ENCODE data around the gene GRM4.
A peak's percentile ranks its signal among the peaks of the same experiment; 100 is the strongest.

GRM4 gene

GRCh38 chr6:34157851-34158250 is 12.0 kb upstream of the GRM4 start:
- in situ Hi-C loops (cut with HindIII; ENCODE audit: low sequenced_read_pairs): no loop called here
- no peak overlapping the region for H3K4me3 ChIP-seq (ENCODE audit: low read depth, low read length)
- no peak for TF ChIP-seq CTCF (IDR thresholded peaks at IDR 0.05; ENCODE audit: low read depth, low read length, missing control alignments)
- DNase-seq (ENCODE audit: low read depth): no peak

GRCh38 chr6:34157236-34157830 is 11.4 kb upstream of the GRM4 start:
- DNase-seq (ENCODE audit: low read depth): no peak
- H3K4me3 ChIP-seq (ENCODE audit: low read depth, low read length): no peak overlapping the region
- no peak for TF ChIP-seq CTCF (IDR thresholded peaks at IDR 0.05; ENCODE audit: low read depth, low read length, missing control alignments)
- in situ Hi-C loops (cut with HindIII; ENCODE audit: low sequenced_read_pairs): no loop called here

- TF ChIP-seq CTCF (IDR thresholded peaks at IDR 0.05; ENCODE audit: low read depth, low read length, missing control alignments): no peak
- in situ Hi-C loops (cut with HindIII; ENCODE audit: low sequenced_read_pairs): no loop called here
- no peak overlapping the region for H3K4me3 ChIP-seq (ENCODE audit: low read depth, low read length)
- DNase-seq (ENCODE audit: low read depth): no peak
Measured at GRCh38 chr6:34155471-34156300, 9.8 kb upstream of the GRM4 start.

GRCh38 chr6:34154668-34155447 is 9.0 kb upstream of the GRM4 start:
- DNase-seq (ENCODE audit: low read depth): no peak
- peak overlapping the region; percentile 18 for H3K4me3 ChIP-seq (ENCODE audit: low read depth, low read length)
- peak; percentile 97 for TF ChIP-seq CTCF (IDR thresholded peaks at IDR 0.05; ENCODE audit: low read depth, low read length, missing control alignments)
- in situ Hi-C loops (cut with HindIII; ENCODE audit: low sequenced_read_pairs): no loop called here

- in situ Hi-C loops (cut with HindIII; ENCODE audit: low sequenced_read_pairs): no loop called here
- no peak for DNase-seq (ENCODE audit: low read depth)
- H3K4me3 ChIP-seq (ENCODE audit: low read depth, low read length): no peak overlapping the region
- no peak for TF ChIP-seq CTCF (IDR thresholded peaks at IDR 0.05; ENCODE audit: low read depth, low read length, missing control alignments)
Measured at GRCh38 chr6:34152806-34153520, 7.1 kb upstream of the GRM4 start.

GRCh38 chr6:34152042-34152524 is 6.2 kb upstream of the GRM4 start:
- no peak for DNase-seq (ENCODE audit: low read depth)
- no peak overlapping the region for H3K4me3 ChIP-seq (ENCODE audit: low read depth, low read length)
- no peak for TF ChIP-seq CTCF (IDR thresholded peaks at IDR 0.05; ENCODE audit: low read depth, low read length, missing control alignments)
- in situ Hi-C loops (cut with HindIII; ENCODE audit: low sequenced_read_pairs): no loop called here
